Liver (tissue), 9 donors: ENCODE measurements around the gene HINT2. TPM values are rescaled to one million over a fixed set of nuclear protein-coding genes. Genes with fewer than 3 reads are reported as not detected.

ENCODE experiments used
- DNase-seq: peaks from one replicate; pipeline ENCODE4 v3.0.0-alpha.2; 2017; ENCODE audit warnings: low spot score
- H3K27ac ChIP-seq, 2 donors: one replicate each; pipeline ENCODE4 v1.7.0; 2013; ENCODE audit warnings: inconsistent platforms in 2 of 2, low read length in 2 of 2, control low read depth in 1 of 2, low read depth in 1 of 2, mild to moderate bottlenecking in 1 of 2
- H3K27me3 ChIP-seq, 4 donors: one replicate each; pipeline versions ENCODE4 v1.6.1 to v1.7.0; 2013; ENCODE audit warnings: low read length in 3 of 4, inconsistent platforms in 1 of 4, mild to moderate bottlenecking in 1 of 4, moderate library complexity in 1 of 4; ENCODE audit not compliant: control insufficient read depth in 4 of 4, insufficient read depth in 4 of 4
- H3K36me3 ChIP-seq, 4 donors: one replicate each; pipeline versions ENCODE4 v1.6.1 to v1.7.0; 2013; ENCODE audit warnings: low read length in 3 of 4, mild to moderate bottlenecking in 3 of 4, low read depth in 1 of 4, moderate library complexity in 1 of 4; ENCODE audit not compliant: control insufficient read depth in 4 of 4, insufficient read depth in 3 of 4
- H3K4me1 ChIP-seq, 4 donors: one replicate each; pipeline versions ENCODE4 v1.6.1 to v1.7.0; 2013; ENCODE audit warnings: low read length in 3 of 4, mild to moderate bottlenecking in 3 of 4, moderate library complexity in 1 of 4; ENCODE audit not compliant: control insufficient read depth in 4 of 4, insufficient read depth in 4 of 4
- H3K4me3 ChIP-seq, 3 donors: one replicate each; pipeline versions ENCODE4 v1.6.1 to v1.7.0; 2013; ENCODE audit warnings: low read length in 3 of 3, control low read depth in 1 of 3, low read depth in 1 of 3, mild to moderate bottlenecking in 1 of 3
- H3K9ac ChIP-seq, 2 donors: one replicate each; pipeline ENCODE4 v1.7.0; 2013; ENCODE audit warnings: low read length in 2 of 2, mild to moderate bottlenecking in 2 of 2, moderate library complexity in 2 of 2, control low read depth in 1 of 2, low read depth in 1 of 2
- H3K9me3 ChIP-seq, 4 donors: one replicate each; pipeline versions ENCODE4 v1.6.1 to v1.7.0; 2013; ENCODE audit warnings: low read length in 3 of 4; ENCODE audit not compliant: control insufficient read depth in 4 of 4
- ATF3 ChIP-seq: IDR thresholded peaks from 2 replicates; pipeline ENCODE4 v1.6.1; 2016; ENCODE audit warnings: antibody characterized with exemption
- CTCF ChIP-seq: fragments of 150-350 bp; IDR thresholded peaks from 2 replicates; pipeline ENCODE4 v1.5.1; 2017; ENCODE audit warnings: improper control_type of control experiment, low read depth, low read length; ENCODE audit not compliant: missing input control
- EGR1 ChIP-seq, 2 donors: IDR thresholded peaks; 2 replicates each; pipeline ENCODE4 v1.6.1; 2016 to 2018; ENCODE audit warnings: antibody characterized with exemption in 2 of 2, low read depth in 2 of 2
- FOXA1 ChIP-seq: IDR thresholded peaks from 2 replicates; pipeline ENCODE4 v1.6.1; 2016; ENCODE audit warnings: antibody characterized with exemption
- FOXA2 ChIP-seq: IDR thresholded peaks from 2 replicates; pipeline ENCODE4 v1.6.1; 2016; ENCODE audit warnings: antibody characterized with exemption
- GABPA ChIP-seq, 2 donors: IDR thresholded peaks in 1 of 2; conservative IDR thresholded peaks in 1 of 2; 2 replicates each; pipeline ENCODE4 v1.6.1; 2016; ENCODE audit warnings: antibody characterized with exemption in 2 of 2, mild to moderate bottlenecking in 1 of 2, moderate library complexity in 1 of 2
- HNF4A ChIP-seq, 2 donors: conservative IDR thresholded peaks; 2 replicates each; pipeline ENCODE4 v1.6.1; 2016; ENCODE audit warnings: antibody characterized with exemption in 2 of 2, mild to moderate bottlenecking in 2 of 2
- HNF4G ChIP-seq: IDR thresholded peaks from 2 replicates; pipeline ENCODE4 v1.6.1; 2016; ENCODE audit warnings: antibody characterized with exemption
- JUND ChIP-seq, 2 donors: IDR thresholded peaks; 2 replicates each; pipeline ENCODE4 v1.6.1; 2016; ENCODE audit warnings: antibody characterized with exemption in 2 of 2
- MAX ChIP-seq: IDR thresholded peaks from 2 replicates; pipeline ENCODE4 v1.6.1; 2016; ENCODE audit warnings: antibody characterized with exemption
- NR2F2 ChIP-seq: IDR thresholded peaks from 2 replicates; pipeline ENCODE4 v1.6.1; 2016; ENCODE audit warnings: antibody characterized with exemption
- RAD21 ChIP-seq, 2 donors: IDR thresholded peaks; 2 replicates each; pipeline ENCODE4 v1.6.1; 2016; ENCODE audit warnings: antibody characterized with exemption in 2 of 2, mild to moderate bottlenecking in 2 of 2
- REST ChIP-seq: IDR thresholded peaks from 2 replicates; pipeline ENCODE4 v1.6.1; 2016; ENCODE audit warnings: antibody characterized with exemption, mild to moderate bottlenecking
- RXRA ChIP-seq, 2 donors: IDR thresholded peaks; 2 replicates each; pipeline ENCODE4 v1.6.1; 2017 to 2018; ENCODE audit warnings: antibody characterized with exemption in 2 of 2, mild to moderate bottlenecking in 1 of 2
- SP1 ChIP-seq: IDR thresholded peaks from 2 replicates; pipeline ENCODE4 v1.6.1; 2018; ENCODE audit warnings: antibody characterized with exemption, mild to moderate bottlenecking
- TAF1 ChIP-seq: conservative IDR thresholded peaks from 2 replicates; pipeline ENCODE4 v1.6.1; 2016; ENCODE audit warnings: antibody characterized with exemption, mild to moderate bottlenecking
- YY1 ChIP-seq: IDR thresholded peaks from 2 replicates; pipeline ENCODE4 v1.6.1; 2016; ENCODE audit warnings: antibody characterized with exemption, mild to moderate bottlenecking
- ZBTB33 ChIP-seq: IDR thresholded peaks from 2 replicates; pipeline ENCODE4 v1.6.1; 2016; ENCODE audit warnings: antibody characterized with exemption
- WGBS: extraction: QIAGEN DNeasy Blood & Tissue Kit; methylation state at CpG from one replicate; pipeline ENCODE4 v1.1.7; 2013; 5-methylcytosine and 5-hydroxymethylcytosine counted together
- polyA plus RNA-seq, 2 donors: library from polyadenylated mRNA; stranded (reverse) in 1 of 2; unstranded in 1 of 2; fragments of 200-250 nt in 1 of 2; fragments of >200 nt in 1 of 2; fragmentation: Nextera tagmentation in 1 of 2; extraction: Ambion mirVana in 1 of 2; gene quantifications; one replicate each; pipeline versions ENCODE4 v1.2.1 to v1.2.3, GENCODE V29; 2013 to 2015
- total RNA-seq, 2 donors: library from RNA; depleted of rRNA; stranded (reverse); fragments of >200 nt; gene quantifications; one replicate each; pipeline ENCODE4 v1.2.3, GENCODE V29; 2014
- donor health status: healthy.
- donor health status: healthy.
- donor health status: healthy.
- donor health status: healthy.
- donor health status: healthy.

HINT2 gene
- total and polyA plus RNA-seq, 4 donors, result 34.3 to 176 (median 76.1) TPM

GRCh38 chr9:35835216-35835632, 20.4 kb upstream of the HINT2 start:
- DNase-seq, result no peak
- no peaks in the 10 kb centered on the region for H3K36me3 ChIP-seq
- 93% methylated on average over 3 of the region's 3 CpGs for WGBS
- no peak overlapping the region for H3K4me3 ChIP-seq
- H3K9ac ChIP-seq, result no peak overlapping the region
- H3K27ac ChIP-seq, result peak overlapping the region; percentile 55 to 59
- H3K27me3 ChIP-seq, result no peaks in the 10 kb centered on the region
- no peaks in the 10 kb centered on the region for H3K9me3 ChIP-seq
- TF ChIP-seq SP1 (no peak), HNF4G (no peak), ZBTB33 (no peak), CTCF (no peak), HNF4A (conservative IDR thresholded peaks at IDR 0.05) (no peak), RAD21 (IDR thresholded peaks at IDR 0.05) (no peak), FOXA2 (no peak), ATF3 (no peak), FOXA1 (no peak), TAF1 (no peak), YY1 (no peak), MAX (no peak), JUND (IDR thresholded peaks at IDR 0.05) (no peak), NR2F2 (no peak), RXRA (IDR thresholded peaks at IDR 0.05) (no peak), REST (no peak), GABPA (IDR thresholded peaks at IDR 0.05 in 1 of 2, conservative IDR thresholded peaks at IDR 0.05 in 1 of 2) (no peak), EGR1 (IDR thresholded peaks at IDR 0.05; ENCODE audit: low read depth in 2 of 2) (no peak)
- peaks cover 16 to 30% (median 23%) of the 10 kb centered on the region in 4 donors for H3K4me1 ChIP-seq
